G401 (cell line): ENCODE data around the gene SRSF4. TPM values are rescaled to one million over a fixed set of nuclear protein-coding genes. Genes with fewer than 3 reads are reported as not detected.
"Not testable (repeated sequence)": the region's sequence is repeated elsewhere in the genome, so short reads cannot be mapped to it uniquely, and the experiment has no call there.

Experiments
- DNase-seq: peaks from one replicate; pipeline ENCODE4 v3.0.0-alpha.2; 2015; ENCODE audit warnings: low spot score
- in situ Hi-C: cut with HindIII; loops from 2 replicates; pipeline ENCODE4 v1.10.0; 2016; ENCODE audit warnings: low sequenced_read_pairs, mixed read lengths
- total RNA-seq: library from RNA; depleted of rRNA; stranded (reverse); fragments of >200 nt; shearing (Covaris generic); gene quantifications from 2 replicates; pipeline ENCODE4 v1.2.3, GENCODE V29; 2014

Gene SRSF4
- total RNA-seq, 1 experiment from 2014 or later, result 39.5 TPM

DNA sequence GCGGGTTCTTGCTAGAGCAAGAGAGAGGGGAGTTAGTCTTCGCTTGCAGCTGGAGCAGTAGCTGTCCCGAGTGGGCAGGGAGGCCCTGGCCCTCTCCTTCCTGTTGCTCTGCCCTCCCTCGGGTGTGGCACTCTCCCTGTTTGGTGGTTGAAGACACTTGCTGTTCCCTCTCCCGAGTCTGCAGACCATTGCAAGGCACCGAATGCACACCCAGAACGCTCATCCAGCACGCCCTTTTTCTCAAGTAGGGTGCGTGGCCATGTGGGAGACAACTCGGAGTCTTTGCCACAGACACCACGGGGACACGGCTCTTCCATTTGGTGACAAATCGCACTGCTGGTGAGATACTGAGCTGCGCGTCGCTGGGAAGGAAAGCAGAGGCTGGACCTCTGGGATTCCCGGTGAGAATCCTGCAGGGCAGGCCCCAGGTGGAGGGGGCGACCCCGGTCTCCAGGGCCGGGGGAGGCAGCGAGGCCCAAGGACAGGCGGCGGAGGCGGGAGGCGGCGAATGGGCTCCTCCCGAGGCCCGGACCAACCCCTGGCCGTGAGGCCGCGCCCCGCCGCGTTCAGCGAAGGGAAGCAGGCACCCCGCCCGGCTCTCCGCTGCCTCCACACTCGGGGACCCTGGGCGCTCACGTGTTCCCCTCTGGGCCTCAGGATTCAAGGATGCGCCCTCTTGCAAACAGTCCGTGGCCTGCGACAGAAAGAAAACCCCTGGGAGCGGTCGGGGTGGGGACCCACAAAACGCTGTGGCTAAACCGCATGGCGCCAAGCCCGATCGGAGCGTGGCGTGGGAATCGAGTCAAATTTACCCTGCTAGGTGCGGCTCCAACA lies 47.6 kb downstream of the SRSF4 start:
- in situ Hi-C loops, result no loop called here
- DNase-seq, result no peak

- in situ Hi-C loops, DNase-seq: not testable (repeated sequence)
Observed at GRCh38 chr1:29131056-29131455, 50.6 kb downstream of the SRSF4 start.

GRCh38 chr1:29129916-29130315 lies 51.8 kb downstream of the SRSF4 start:
- in situ Hi-C loops, result no loop called here
- DNase-seq, result no peak

DNA sequence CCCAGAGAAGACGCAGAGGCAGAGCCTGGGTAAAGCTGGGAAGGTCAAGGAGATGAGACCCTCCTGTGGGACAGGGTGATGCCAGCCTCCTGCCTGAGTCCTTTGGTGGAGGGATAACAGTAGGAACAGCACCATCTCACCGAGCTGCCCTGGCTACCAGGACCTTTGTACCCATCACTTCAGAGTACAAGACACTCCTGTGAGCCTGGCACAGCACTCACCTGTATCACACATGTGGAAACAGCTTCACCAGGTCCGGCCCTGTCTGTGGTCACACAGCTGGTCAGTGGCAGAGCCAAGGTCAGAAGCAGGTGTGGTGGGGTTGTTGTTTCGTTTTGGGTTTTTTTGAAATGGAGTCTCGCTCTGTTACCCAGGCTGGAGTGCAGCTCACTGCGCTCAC lies 53.0 kb downstream of the SRSF4 start:
- DNase-seq, result no peak

GRCh38 chr1:29126198-29126597 lies 55.5 kb downstream of the SRSF4 start:
- no peak for DNase-seq
- in situ Hi-C loops, result no loop called here

More for the DNA sequence above, 53.0 kb downstream of the SRSF4 start:
- in situ Hi-C loops, result no loop called here

- in situ Hi-C loops, result no loop called here
- no peak for DNase-seq
Observed at GRCh38 chr1:29125788-29126187, 55.9 kb downstream of the SRSF4 start.

DNA sequence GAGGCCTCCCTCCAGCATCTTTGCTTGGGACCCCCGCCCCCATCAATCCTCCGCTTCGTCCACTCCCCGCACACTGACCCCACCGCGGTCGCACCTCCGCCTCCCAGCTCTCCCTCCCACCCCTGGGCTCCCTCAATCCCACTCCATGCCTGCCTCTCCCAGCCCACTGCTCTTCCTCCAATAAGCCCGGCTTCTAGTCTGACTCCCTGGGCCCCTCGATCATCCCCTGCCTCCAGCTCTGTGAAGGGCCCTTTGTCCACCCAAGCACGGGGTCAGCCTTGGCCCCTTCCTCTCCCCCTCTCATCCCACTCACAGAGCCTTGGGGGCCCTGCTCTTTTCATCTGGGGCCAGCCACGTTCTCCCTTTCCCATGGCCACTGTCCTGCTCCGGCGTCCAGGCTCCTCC lies 56.5 kb downstream of the SRSF4 start:
- in situ Hi-C loops, result no loop called here
- no peak for DNase-seq

GRCh38 chr1:29124366-29125236 lies 57.1 kb downstream of the SRSF4 start:
- peak; percentile 17 for DNase-seq
- in situ Hi-C loops, result no loop called here

DNA sequence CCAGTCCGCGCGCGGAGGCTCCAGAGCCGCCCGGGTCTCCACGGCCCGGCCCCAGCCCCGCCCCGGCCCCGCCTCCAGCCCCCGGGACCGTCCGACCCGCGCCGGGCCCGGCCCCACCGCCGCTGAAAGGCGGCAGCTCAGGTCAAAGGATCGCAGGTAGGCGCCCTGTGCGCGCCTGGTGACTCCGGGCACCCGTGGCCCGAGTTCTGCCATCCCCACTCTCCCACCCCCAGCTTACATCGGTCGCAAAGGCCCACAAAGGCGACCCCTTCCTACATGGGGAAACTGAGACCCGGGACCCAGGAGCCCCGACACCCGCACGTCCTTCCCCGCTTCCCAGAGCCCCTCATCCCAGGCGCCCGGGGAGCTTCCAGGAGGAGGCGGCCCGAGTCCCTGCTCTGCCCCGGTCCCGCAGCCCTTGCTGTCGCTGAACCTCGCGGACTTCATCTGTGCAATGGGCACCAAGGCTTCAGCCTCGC lies 57.8 kb downstream of the SRSF4 start, which contains the start of gene TMEM200B:
Gene TMEM200B (minus strand): TSS at position 17 of the 479 bp plus-strand sequence. CDS start 2,075 bp downstream, outside the sequence.
- no peak for DNase-seq
- in situ Hi-C loops, result no loop called here

- no peak for DNase-seq
- in situ Hi-C loops, result no loop called here
Observed at GRCh38 chr1:29123053-29123886, 58.4 kb downstream of the SRSF4 start.

DNA sequence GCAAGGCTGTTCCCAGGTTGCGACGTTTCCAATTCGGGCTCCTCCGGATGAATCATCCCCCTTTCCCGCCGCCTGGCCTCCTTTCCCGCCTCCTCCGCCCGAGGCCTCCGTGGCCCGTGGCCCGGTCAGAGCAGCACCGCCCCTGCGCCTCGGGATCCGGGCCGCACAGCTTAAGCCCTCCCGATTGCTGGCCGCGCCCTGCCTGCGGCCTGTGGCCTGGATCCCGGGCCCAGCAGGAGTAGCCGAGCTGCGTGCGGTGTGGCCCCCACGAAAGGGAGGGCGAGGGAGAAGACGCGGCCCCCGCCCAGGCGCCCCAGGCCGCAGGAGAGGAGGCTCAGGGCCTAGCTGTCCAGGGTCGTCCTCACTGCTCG lies 59.0 kb downstream of the SRSF4 start:
- in situ Hi-C loops, result no loop called here
- no peak for DNase-seq

DNA sequence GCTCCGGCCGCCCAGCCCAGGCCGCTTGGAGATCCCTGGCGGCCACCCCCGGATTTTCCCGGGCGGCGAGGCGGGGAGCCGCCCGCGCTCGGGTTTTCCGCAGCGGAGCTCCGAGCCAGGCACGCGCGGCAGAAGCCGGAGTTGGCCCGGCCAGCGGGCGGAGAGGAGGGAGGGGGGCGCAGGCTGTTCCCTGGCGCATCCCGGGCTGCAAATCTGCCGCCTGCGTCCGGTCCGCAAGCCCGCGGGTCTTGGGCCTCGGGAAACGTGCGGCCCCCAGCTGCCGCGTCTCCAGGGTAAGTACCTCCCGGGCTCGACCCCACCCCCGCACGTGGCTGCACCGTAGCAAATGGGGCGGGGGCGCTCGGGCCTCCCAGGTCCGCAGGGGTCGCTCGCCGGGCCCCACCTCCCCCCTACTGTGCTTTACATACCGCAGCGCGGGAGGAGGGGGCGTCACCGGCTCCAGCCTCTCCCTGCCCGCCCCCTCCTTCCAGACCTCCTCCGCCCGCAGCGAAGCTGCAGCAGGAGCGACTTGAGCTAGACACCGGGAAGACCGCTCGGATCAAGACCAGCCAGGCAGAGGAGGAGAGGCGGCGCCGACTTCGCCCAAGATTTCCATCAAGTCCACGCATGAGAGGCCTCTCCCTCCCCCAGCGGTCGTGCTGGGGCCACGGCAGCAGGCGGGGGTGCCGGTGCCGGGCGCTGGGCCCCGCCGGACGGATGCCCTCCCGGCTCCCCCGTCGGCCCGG lies 59.6 kb downstream of the SRSF4 start:
- no peak for DNase-seq
- in situ Hi-C loops, result no loop called here

DNA sequence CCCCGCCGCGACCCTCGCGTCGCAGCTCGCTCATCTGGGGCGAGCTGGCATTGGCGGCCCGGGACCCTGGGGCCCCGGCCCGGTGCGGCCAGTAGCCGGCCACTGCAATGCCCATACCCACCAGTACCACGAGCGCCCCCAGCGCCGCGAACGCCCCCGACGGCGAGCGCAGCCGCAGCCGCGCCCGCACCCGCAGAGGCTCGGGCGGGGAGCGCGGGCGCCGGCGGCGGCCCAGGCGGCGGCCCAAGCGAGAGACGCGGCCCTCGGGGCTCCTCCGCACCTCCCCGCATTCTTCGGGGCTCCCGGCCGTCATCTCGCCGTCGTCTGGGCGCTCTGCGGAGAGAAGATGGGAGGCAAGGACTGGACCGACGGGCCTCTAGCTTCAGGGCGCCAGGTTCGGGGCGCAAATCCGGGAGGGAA lies 60.2 kb downstream of the SRSF4 start:
- no peak for DNase-seq
- in situ Hi-C loops, result no loop called here

- in situ Hi-C loops, result no loop called here
- no peak for DNase-seq
Observed at GRCh38 chr1:29120947-29121485, 60.7 kb downstream of the SRSF4 start.

- DNase-seq, result no peak
- in situ Hi-C loops, result no loop called here
Observed at GRCh38 chr1:29120367-29120766, 61.3 kb downstream of the SRSF4 start.

- in situ Hi-C loops, result no loop called here
Observed at GRCh38 chr1:29119121-29119929, 62.4 kb downstream of the SRSF4 start.

GRCh38 chr1:29117381-29117780 lies 64.3 kb downstream of the SRSF4 start:
- no peak for DNase-seq
- in situ Hi-C loops, result no loop called here

More at GRCh38 chr1:29119121-29119929, 62.4 kb downstream of the SRSF4 start:
- DNase-seq, result no peak
